Measurements from ENCODE around the gene ARHGAP27.
"Not testable (repeated sequence)": the region's sequence is repeated elsewhere in the genome, so short reads cannot be mapped to it uniquely, and the experiment has no call there.

ARHGAP27 gene, protein sequence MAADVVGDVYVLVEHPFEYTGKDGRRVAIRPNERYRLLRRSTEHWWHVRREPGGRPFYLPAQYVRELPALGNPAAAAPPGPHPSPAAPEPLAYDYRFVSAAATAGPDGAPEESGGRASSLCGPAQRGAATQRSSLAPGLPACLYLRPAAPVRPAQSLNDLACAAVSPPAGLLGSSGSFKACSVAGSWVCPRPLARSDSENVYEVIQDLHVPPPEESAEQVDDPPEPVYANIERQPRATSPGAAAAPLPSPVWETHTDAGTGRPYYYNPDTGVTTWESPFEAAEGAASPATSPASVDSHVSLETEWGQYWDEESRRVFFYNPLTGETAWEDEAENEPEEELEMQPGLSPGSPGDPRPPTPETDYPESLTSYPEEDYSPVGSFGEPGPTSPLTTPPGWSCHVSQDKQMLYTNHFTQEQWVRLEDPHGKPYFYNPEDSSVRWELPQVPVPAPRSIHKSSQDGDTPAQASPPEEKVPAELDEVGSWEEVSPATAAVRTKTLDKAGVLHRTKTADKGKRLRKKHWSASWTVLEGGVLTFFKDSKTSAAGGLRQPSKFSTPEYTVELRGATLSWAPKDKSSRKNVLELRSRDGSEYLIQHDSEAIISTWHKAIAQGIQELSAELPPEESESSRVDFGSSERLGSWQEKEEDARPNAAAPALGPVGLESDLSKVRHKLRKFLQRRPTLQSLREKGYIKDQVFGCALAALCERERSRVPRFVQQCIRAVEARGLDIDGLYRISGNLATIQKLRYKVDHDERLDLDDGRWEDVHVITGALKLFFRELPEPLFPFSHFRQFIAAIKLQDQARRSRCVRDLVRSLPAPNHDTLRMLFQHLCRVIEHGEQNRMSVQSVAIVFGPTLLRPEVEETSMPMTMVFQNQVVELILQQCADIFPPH

DNA sequence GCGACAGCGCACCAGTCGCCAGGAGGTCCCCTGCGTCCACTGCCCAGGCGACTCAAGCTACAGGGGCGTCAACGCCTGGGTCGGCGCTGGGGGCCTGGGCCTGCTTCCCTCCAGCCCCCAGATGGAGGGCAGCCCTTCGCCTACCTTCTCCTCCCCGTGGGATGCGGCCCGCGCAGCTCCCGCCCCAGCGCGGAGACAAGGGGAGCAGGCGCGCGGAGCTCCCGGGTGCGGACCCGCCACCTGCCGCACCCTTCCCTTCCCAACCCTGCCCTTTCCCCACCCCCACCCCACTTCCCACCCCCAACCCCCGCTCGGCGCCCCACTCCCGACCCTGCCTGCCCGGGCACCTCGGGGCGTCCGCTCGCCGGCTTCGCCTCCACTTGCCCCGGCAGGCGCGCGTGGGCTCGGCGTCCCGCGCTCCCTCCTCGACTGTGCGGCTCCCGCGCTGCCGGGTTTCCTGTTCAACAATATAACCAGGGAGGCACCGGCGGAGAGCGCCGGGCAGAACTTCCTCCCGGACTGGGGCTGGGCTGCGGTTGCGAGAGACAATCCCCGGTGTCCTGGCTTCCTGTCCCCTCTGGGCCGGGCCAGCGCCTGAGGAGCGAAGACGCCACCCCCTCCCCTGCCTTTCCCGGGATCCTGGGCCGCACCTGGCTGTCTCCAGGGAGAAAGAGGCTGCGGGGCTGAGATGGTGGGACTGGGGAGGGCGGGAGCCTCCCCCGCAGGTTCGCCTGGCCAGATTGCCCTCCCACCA lies at the start of gene ARHGAP27:
Gene ARHGAP27 (minus strand): TSS at position 466 of the 754 bp plus-strand sequence. CDS start 2,591 bp downstream, outside the sequence.
- in situ Hi-C loops (cut with HindIII; ENCODE audit: low sequenced_read_pairs): no loop called here

DNA sequence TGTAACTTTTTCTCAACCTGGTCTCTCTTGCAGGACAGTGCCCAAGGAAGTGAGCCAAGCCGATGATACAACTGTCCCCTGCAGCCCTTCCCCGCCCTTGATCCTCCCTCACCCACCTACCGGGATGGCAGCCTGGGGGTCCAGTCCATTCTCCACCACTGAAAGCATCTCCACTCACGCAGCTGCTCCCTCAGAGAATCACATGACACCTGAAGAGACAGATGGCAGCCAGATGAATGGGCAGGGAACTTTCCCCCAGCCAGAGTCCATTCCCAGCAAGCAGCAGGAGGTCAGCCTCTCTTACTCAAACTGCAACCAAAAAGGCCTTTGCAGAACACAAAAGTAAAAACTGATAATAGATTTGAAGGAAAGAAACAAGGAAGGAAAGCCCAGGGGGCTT lies 49.6 kb upstream of the ARHGAP27 start:
- in situ Hi-C loops (cut with HindIII; ENCODE audit: low sequenced_read_pairs): not testable (repeated sequence)

DNA sequence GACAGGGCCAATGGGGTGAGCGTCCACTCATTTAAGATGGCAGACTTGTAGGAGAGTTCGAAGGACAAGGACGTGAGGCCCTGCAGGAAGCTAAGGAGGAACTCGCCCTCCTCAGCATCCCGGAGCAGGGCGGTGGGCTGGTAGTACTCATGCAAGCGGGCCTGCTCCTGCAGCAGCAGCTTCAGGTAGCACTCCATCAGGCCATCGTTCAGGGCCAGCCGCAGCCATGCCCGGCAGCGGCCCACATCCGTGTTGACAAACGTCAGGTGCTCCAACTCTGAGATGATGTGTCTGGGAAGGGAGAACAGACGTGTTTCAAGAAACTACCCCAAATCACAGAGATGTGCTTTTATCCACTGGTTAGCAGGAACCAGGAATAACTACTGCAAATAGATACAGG lies 42.8 kb upstream of the ARHGAP27 start:
- in situ Hi-C loops (cut with HindIII; ENCODE audit: low sequenced_read_pairs): not testable (repeated sequence)

DNA sequence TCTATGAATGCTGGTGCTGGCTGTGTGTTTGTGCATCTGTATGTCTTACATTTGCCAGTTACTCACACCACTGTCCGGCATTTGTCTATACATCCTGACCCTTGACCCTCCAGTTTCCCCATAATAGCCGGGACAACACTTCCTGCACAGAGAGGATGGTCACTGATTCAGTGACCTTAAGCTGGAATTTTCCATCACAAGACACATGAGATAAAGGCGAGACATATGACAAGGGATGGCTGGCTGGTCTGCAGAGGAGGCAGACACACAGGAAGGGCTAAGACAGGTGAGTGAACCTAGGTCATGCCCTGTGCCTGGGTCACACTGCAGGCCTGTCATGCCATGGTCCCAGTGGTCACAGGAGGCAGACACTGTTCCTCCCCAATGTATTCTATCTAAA lies 39.6 kb upstream of the ARHGAP27 start:
- in situ Hi-C loops (cut with HindIII; ENCODE audit: low sequenced_read_pairs): not testable (repeated sequence)

DNA sequence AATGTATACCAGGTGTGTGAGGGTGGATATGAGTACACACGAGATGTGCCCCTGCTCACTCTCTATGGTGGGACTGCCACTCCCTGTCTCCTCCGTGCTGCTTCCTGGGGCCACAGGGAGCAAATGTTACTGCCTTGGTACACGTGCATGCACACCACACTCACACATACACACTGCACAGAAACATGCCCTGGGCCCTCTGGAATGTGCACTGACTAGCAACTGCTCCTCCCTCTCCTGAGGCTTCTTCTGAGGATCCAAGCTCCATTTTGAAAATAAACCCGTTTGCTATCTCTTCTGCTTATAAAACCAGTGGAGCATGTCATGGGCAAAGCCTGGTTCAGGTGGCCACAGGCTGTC lies 36.5 kb upstream of the ARHGAP27 start:
- in situ Hi-C loops (cut with HindIII; ENCODE audit: low sequenced_read_pairs): not testable (repeated sequence)

DNA sequence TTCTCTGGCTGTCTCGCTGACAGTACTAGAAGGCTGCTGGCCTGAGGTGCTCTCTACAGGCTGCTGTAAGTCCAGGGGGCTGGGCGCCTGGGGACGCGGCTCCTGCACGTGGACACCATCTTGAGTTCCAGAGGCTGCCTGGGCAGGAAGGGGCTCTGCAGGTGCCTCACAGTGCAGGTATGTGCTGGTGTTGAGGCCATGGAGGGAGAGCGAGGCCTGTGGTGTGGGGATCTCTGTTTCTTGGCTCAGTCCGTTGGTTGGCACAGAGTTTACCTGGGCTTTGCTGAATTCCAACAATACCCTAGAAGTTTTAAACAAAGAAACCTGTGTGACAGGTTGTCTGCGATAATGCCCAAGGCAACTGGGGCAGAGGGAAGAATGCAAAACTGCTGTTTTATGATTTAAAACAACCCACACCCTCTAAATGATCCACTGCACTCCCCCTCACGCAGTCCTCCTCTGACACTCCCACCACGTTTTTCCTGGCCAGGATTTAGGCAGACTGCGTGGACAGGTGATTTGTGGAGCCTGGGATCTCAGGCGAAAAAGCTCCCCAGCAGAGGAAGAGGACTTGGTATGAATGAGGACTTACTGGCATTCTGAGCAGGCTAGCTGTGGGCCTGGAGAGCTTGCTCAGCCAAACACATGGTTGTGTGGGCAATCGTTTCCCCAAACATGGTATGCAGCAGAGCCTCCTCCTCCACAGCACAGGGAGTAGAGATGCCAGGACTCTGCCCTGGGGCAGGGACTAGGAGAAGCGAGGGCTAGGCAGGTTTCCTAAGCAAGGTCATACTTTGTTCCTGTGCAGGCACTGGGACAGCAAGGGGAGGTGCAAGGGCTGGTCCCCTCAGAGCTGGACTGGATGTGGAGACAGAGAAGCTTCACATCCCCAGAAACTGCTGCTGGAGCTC lies 35.9 kb upstream of the ARHGAP27 start:
- in situ Hi-C loops (cut with HindIII; ENCODE audit: low sequenced_read_pairs): not testable (repeated sequence)

DNA sequence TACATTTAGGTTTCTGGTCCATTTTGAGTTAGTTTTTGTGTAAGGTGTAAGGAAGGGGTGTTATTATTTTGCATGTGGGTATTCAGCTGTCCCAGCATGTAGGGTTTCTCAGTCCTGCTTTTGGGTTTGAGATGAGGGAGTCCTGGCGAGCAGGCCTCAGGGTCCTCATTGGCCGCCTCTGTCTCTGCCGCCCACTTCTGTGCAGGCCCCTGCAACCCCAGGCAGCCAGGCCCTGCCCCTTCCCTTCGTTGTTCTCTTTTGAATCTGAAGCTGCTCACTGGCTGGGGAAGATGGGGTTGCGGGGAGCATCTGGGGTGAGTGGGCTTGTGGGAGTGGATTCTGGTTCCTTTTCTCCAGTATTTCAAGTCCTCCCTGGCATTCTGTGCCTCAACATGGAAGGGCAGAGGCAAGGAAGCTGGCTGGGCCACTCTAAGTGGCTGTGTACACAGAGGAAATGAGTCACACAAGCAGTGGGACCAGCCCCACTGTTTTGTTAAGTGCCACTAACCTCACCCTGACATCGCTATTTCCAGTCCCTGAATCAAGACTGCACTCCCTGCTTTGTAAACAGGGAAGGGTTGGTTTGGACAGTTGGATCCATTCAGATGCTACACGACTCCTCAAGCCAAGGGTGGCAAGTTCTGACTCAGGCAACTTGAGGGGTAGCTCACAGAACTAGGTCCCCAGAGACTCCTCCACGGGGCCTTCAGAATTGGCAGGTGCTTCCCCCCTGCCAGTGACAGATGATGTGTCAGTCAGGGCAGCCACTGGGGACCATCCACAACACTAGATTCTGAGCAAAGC lies 29.1 kb upstream of the ARHGAP27 start:
- in situ Hi-C loops (cut with HindIII; ENCODE audit: low sequenced_read_pairs): not testable (repeated sequence)

DNA sequence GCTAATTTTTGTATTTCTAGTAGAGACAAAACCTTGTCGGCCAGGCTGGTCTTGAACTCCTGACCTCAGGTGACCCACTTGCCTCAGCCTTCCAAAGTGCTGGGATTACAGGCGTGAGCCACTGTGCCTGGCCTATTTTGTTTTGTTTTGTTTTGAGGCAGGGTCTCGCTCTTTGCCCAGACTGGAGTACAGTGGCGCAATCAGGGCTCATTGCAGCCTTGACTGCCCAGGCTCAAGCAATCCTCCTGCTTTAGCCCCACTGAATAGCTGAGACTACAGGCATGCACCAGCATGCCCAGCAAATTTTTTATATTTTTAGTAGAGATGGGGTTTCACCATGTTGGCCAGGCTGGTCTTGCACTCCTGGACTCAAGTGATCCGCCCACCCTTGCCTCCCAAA lies 27.8 kb upstream of the ARHGAP27 start:
- in situ Hi-C loops (cut with HindIII; ENCODE audit: low sequenced_read_pairs): not testable (repeated sequence)

DNA sequence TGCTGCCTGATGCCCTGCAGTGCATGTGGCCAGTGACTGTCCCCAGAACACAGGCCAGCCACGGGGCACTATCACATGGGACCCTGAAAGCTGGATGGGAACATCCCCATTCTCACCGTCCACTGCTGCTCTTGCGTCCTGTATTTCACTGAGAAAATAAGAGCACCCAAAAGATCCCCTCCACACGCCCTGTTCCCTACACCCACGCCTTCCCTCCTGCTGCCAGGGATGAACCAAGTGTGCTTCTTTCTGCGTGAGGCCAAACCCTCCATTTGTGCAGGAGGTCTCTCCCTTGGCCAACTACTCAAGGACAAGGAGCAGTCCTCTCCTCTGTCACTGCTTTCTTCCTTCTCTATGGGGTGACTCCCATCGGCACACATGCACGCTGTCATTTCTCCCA lies 21.7 kb upstream of the ARHGAP27 start:
- in situ Hi-C loops (cut with HindIII; ENCODE audit: low sequenced_read_pairs): not testable (repeated sequence)

DNA sequence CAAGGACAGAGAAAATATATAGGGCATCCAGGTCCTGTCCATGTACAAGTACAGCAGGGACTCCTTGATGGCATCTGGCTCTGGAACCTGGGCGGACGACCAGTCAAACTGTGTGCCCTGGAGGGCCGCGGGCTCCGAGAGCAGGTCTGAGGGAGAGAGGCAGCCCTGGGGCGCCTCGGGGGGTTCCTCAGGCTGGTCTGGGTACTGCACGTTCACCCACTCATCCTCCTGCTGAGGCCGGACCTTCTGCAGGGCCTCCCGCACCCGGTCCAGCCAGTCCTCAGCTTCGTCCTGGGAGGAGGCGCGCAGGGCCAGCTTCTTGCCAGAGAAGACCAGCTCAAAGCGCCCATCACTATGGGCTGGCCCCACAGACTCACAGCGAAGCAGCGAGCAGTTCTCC lies 21.1 kb upstream of the ARHGAP27 start:
- in situ Hi-C loops (cut with HindIII; ENCODE audit: low sequenced_read_pairs): not testable (repeated sequence)

DNA sequence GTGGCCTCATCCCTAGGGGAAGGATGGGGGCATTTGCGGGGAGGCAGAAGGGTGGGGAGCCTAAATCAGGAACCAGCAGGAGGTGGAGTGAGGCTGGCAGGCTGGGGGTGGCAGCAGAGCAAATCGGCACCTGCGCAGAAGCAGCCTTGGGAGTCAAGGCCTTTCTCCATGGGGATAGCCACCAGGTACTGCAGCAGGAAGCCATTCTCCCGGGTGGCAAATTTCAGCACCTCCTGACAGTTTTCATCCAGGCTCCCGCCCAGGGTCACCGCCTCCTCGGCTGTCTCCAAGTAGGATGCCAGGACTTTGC lies 20.5 kb upstream of the ARHGAP27 start:
- in situ Hi-C loops (cut with HindIII; ENCODE audit: low sequenced_read_pairs): not testable (repeated sequence)

DNA sequence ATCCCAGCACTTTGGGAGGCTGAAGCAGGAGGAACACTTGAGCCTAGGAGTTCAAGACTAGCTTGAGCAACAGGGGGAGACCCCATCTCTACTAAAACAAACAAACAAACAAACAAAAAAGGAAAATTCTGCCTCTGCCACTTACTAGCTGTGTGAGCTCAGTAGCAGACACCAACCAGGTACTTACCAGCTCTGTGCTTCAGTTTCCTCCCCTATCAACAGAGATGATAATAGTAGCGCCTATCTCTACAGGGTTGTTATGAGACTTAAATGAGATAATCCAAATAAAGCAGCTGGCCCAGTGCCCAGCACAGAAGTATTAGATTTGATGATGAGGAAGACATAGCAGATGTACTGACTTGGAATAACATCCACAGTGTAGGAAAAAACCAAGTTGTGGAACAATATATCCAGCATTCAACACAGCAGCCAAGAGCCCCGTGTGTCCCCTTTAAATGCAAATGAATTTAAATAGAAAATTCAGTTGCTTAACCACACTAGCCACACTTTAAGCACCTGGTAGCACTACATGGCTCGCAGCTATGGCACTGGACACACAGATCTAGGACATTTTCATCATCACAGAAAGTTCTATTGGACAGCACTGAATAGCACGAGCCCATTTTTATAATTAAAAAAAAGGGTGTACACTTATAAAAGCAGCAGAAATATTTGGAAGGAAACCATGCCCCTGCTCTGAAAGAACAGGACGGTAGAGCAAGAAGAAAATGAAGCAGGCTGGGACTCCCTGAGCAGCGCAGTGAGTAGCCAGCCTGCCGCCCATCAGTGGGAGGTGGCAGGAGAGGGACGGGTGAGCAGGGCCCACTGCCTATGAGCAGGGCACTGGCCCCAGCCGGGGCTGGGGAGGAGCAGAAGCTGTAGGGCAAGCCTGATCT lies 19.9 kb upstream of the ARHGAP27 start:
- in situ Hi-C loops (cut with HindIII; ENCODE audit: low sequenced_read_pairs): not testable (repeated sequence)

DNA sequence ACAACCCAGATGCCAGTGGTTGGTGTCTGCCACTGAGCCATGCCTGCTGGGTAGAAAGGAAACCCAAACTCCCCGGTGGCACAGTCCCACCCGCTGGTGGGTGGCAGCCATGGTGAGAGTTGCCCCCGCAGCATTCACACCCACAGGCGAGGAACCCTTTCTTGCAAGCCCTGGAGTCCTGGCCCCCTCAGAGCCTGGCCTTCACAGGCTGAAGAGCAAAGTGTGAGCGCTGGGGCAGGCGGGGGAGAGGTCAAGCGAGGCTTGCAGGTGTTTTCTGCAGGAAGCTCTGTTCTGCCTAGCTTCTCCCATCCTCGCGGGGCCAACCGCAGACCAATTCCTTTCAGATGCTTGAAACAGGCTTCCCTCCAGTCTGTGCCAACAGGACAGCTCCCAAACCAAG lies 19.0 kb upstream of the ARHGAP27 start:
- in situ Hi-C loops (cut with HindIII; ENCODE audit: low sequenced_read_pairs): not testable (repeated sequence)

DNA sequence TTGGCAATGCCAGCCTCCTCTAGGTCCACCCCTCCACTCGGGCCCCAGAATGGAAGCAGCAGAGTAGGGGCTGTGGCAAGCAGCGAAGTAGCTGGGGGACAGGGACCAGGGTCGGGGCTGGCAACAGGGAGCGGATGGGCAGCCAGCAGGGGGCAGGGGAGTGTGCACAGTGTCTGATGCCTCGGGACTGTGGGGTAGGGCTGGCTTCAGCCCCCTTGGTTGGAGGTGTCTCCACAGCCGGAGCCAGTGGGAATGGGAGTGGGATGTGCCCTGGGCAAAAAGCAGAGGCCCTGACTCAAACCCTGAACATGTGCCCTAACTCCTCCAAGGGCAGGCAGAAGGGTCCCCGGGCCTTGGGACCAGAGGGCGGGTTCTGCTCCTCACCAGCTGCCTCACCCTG lies 18.5 kb upstream of the ARHGAP27 start:
- in situ Hi-C loops (cut with HindIII; ENCODE audit: low sequenced_read_pairs): no loop called here

DNA sequence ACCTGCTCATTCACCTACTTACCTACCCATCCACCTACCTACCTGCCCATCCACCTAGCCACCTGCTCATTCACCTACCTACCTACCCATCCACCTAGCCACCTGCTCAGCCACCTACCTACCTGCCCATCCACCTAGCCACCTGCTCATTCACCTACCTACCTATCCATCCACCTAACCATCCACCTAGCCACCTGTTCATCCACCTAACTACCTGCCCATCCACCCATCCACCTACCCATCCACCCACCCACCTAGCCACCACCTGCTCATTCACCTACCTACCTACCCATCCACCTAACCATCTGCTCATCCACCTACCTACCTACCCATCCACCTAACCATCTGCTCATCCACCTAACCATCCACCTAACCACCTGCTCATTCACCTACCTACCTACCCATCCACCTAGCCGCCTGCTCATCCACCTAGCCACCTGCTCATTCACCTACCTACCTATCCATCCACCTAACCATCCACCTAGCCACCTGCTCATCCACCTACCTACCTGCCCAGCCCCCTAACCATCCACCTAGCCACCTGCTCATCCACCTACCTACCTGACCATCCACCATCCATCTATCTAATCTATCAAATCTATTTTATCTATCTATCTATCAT lies 17.1 kb upstream of the ARHGAP27 start:
- in situ Hi-C loops (cut with HindIII; ENCODE audit: low sequenced_read_pairs): not testable (repeated sequence)

DNA sequence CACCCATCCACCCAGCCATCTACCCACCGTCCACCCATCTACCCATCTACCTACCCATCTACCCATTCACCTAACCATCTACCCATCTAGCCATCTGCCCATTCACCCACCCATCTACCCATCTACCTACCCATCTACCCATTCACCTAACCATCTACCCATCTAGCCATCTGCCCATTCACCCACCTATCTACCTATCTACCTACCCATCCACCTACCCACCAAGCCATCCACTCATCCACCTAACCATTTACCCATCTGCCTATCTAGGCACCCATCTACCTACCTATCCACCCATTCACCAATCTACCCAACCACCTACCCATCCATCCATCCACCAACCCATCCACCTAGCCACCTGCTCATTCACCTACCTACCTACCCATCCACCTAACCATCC lies 16.6 kb upstream of the ARHGAP27 start:
- in situ Hi-C loops (cut with HindIII; ENCODE audit: low sequenced_read_pairs): not testable (repeated sequence)

DNA sequence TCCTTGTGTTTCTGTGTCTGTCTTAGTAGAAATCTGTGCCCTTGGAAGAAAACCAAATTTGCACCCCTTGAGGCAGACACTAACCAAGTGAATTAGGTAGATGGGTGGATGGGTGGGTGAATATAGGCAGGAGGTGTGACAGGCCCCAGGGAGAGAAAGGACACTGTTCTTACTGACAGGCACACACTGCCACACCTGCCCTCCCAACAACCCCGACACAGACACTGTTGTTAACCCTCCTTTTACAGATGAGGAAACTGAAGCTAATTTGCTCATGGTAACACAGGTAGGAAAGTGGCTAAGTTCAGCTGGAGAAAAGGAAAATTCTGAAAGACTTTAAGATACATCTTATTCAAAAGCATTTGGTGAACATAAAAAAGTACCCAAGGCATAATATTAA lies 15.8 kb upstream of the ARHGAP27 start:
- in situ Hi-C loops (cut with HindIII; ENCODE audit: low sequenced_read_pairs): not testable (repeated sequence)

DNA sequence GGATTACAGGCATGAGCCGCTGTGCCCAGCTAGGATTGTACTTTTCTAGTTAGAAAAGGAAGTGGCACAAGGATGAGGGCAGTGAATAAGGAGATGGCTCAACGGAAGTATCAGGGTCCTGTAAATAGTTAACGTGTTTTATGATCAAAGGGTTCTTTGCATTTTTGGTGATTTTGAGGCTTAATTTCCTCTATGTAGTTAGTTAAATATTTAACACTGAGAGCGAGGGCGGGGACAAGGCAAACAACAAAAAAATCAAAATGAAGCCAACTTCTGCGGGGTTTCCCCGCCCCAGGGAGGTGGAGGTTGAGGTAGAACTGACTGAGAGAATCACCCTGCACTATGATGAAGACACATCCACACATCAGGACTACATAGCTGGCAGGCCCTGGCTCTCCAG lies 15.4 kb upstream of the ARHGAP27 start:
- in situ Hi-C loops (cut with HindIII; ENCODE audit: low sequenced_read_pairs): not testable (repeated sequence)

Data from DLD1 (cell line).